ENCODE data around the gene PIK3R3. TPM values are rescaled to one million over a fixed set of nuclear protein-coding genes. Genes with fewer than 3 reads are reported as not detected.

PIK3R3 gene
- total and polyA plus RNA-seq, 9 of the 15 experiments (the other 6 are each of a cell fraction or from before 2014, with no cell fraction given) = 1.4 to 7.7 (median 4.6) TPM

- TF ChIP-seq PKNOX1 (IDR thresholded peaks at IDR 0.05) (peak; percentile 30; the same call in 1 of the 2 replicates), DEAF1 (CRISPR knock-in tag; IDR thresholded peaks at IDR 0.05) (peak; percentile 100), CEBPB (tag; IDR thresholded peaks at IDR 0.05) (no peak), KLF13 (tag; IDR thresholded peaks at IDR 0.05; ENCODE audit: borderline replicate concordance, low read depth) (no peak), NCOA2 (IDR thresholded peaks at IDR 0.05; ENCODE audit: partially characterized antibody in 2 of 2) (no peak), ZNF347 (CRISPR knock-in tag; IDR thresholded peaks at IDR 0.05; ENCODE audit: low read depth) (no peak), ASH1L (IDR thresholded peaks at IDR 0.05; ENCODE audit: borderline replicate concordance, low read depth, partially characterized antibody) (peak; percentile 54), ZNF639 (CRISPR knock-in tag; conservative IDR thresholded peaks at IDR 0.05 in 1 of 2, IDR thresholded peaks at IDR 0.05 in 1 of 2) (peak in 1 of 2 experiments; percentile 39; a peak in 1 of 4 replicates), YY1 (IDR thresholded peaks at IDR 0.05; ENCODE audit: borderline replicate concordance in 1 of 3, control insufficient read depth in 1 of 3, extremely low read depth in 1 of 3, insufficient read depth in 3 of 3, insufficient read length in 1 of 3, insufficient replicate concordance in 2 of 3, low read depth in 1 of 3, low read length in 2 of 3) (peak in 1 of 3 experiments; percentile 64), HNRNPUL1 (IDR thresholded peaks at IDR 0.05; ENCODE audit: low read length) (no peak), RBFOX2 (IDR thresholded peaks at IDR 0.05; ENCODE audit: low read depth, low read length) (no peak), SLC30A9 (CRISPR knock-in tag; IDR thresholded peaks at IDR 0.05) (no peak), NFYB (IDR thresholded peaks at IDR 0.05; ENCODE audit: extremely low read depth, insufficient read length) (no peak), ZEB2 (IDR thresholded peaks at IDR 0.05) (peak; percentile 34; the same call in 1 of the 2 replicates), KDM4B (IDR thresholded peaks at IDR 0.05; ENCODE audit: borderline replicate concordance in 2 of 2, low read depth in 1 of 2) (no peak), ZSCAN32 (CRISPR knock-in tag; IDR thresholded peaks at IDR 0.05) (no peak)
These were observed 47.0 kb upstream of the PIK3R3 start (continued) for GRCh38 chr1:46179138-46180081.

Measured in K562 (cell line).